Cardiac fibroblast (primary cell): ENCODE measurements around the gene STIMATE.
A peak's percentile ranks its signal among the peaks of the same experiment; 100 is the strongest.

Source experiments
- DNase-seq, 2 donors: peaks; one replicate each; pipeline versions ENCODE4 v3.0.0 to v3.0.0-alpha.2; 2010; ENCODE audit warnings: low read depth in 2 of 2
- H3K4me3 ChIP-seq, 2 donors: replicated peaks in 1 of 2; 1 replicate in 1 of 2; 2 replicates in 1 of 2; pipeline ENCODE4 v1.5.1; 2011; ENCODE audit warnings: low read depth in 2 of 2, low read length in 2 of 2, mild to moderate bottlenecking in 2 of 2, moderate library complexity in 1 of 2
- CTCF ChIP-seq: IDR thresholded peaks from one replicate; pipeline ENCODE4 v1.5.1; 2011; ENCODE audit warnings: low read depth, mild to moderate bottlenecking, low read length, inconsistent platforms

Gene STIMATE

DNA sequence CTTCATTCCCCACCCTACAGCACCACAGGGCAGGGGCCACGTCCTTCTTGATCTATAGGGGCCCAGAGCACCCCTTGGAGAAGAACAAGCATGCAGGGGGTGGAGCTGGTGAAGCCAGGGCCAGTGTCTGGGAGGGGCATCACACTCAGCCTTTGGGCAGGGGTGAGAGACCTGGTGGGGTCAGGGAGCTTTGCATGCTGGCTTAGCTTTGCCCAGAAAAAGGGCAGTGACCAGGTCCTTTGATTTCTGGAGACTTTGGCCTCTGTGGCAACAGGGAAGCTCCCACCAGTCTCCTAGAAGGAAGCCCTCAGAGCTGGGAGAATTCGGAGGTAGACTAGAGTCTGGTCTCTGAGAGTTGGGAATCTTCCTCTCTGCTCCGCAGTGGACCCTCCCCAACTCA is 67.9 kb downstream of the STIMATE start:
- no peak overlapping the region for H3K4me3 ChIP-seq
- DNase-seq: no peak
- no peak for TF ChIP-seq CTCF

DNA sequence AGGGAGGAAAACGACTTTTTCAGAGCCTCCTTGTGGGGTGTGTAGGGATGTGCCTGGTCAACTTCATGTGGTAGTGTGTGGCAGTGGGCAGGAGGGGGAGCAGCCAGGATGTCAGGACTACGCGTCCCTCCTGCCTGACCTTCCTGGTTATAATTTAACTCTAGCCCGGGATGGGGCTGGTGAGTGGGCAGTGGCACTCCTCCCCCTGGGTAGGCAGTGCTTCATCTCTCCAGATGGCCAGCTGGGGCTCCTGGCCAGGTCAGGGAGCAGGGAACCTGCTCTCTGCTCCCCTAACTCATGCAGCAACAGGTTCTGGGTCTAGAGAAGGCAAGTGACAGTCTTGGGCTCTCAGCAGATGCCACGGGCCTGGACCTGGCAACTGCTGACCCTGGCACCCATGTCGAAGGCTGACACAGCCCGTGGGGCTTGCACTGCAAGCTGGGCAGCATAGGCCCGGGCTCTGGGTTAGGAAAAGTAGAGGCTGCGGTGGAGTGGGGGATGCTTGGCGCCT is 69.4 kb downstream of the STIMATE start:
- TF ChIP-seq CTCF: peak; percentile 16
- H3K4me3 ChIP-seq: no peak overlapping the region
- no peak for DNase-seq

DNA sequence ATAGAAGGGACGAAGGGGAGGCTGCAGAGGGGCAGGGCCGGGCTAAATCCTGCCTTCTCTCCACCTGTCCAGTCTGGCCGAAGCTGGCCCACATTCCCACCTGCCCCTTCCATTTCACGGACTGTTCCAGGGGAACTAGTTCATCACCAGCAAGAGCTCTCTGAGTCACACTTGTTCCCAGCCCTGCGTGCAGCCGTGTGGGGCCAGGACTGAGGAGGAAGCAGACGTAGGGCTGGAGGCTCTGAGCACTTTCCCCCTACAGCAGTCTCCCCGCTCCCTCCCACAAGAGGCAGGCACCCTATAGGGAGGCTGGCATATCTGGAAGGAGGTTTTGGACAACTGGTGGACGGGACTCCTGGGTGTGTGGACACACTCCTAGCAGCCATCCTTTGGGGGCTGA is 69.9 kb downstream of the STIMATE start:
- TF ChIP-seq CTCF: no peak
- peak; percentile 18 to 43 for DNase-seq
- H3K4me3 ChIP-seq: no peak overlapping the region

GRCh38 chr3:52824037-52824436 is 73.3 kb downstream of the STIMATE start:
- H3K4me3 ChIP-seq: no peak overlapping the region
- no peak for DNase-seq
- TF ChIP-seq CTCF: no peak

GRCh38 chr3:52822363-52822762 is 75.0 kb downstream of the STIMATE start:
- TF ChIP-seq CTCF: no peak
- DNase-seq: no peak
- H3K4me3 ChIP-seq: no peak overlapping the region

GRCh38 chr3:52820736-52821135 is 76.6 kb downstream of the STIMATE start:
- peak in 1 of 2 donors; percentile 29 for DNase-seq
- no peak overlapping the region for H3K4me3 ChIP-seq
- TF ChIP-seq CTCF: peak; percentile 80

GRCh38 chr3:52819936-52820335 is 77.4 kb downstream of the STIMATE start:
- TF ChIP-seq CTCF: no peak
- no peak overlapping the region for H3K4me3 ChIP-seq
- DNase-seq: no peak
